Body of pancreas (tissue), 4 donors: ENCODE results near the gene ERBB4.

ENCODE experiments used
- CTCF ChIP-seq, 7 experiments: fragments of 450-650 bp in 4 of 7; fragments of 200-600 bp in 3 of 7; sonication (generic) in 3 of 7; IDR thresholded peaks; one replicate each; pipeline ENCODE4 v1.5.1; 2016 to 2019; ENCODE audit warnings: antibody characterized with exemption in 7 of 7
- POLR2A ChIP-seq, 3 donors: fragments of 450-650 bp; IDR thresholded peaks; one replicate each; pipeline ENCODE4 v1.6.1; 2016; ENCODE audit warnings: antibody characterized with exemption in 3 of 3, mild to moderate bottlenecking in 2 of 3

GRCh38 chr2:212473211-212473610 is 65.4 kb downstream of the ERBB4 start:
- no peak for TF ChIP-seq CTCF (IDR thresholded peaks at IDR 0.05)
- TF ChIP-seq POLR2A (IDR thresholded peaks at IDR 0.05), result no peak
